WERI-Rb-1 (cell line): ENCODE results near the gene TANK.
"Not testable (repeated sequence)": the region's sequence is repeated elsewhere in the genome, so short reads cannot be mapped to it uniquely, and the experiment has no call there.

Source experiments
- DNase-seq: peaks from one replicate; pipeline ENCODE4 v3.0.0-alpha.2; 2020
- H3K27ac ChIP-seq: fragments of 250-450 bp; sonication (Bioruptor Pico); 2 replicates; pipeline ENCODE4 v1.5.1; 2020; ENCODE audit warnings: mild to moderate bottlenecking, moderate library complexity
- H3K27me3 ChIP-seq: fragments of 250-450 bp; sonication (Bioruptor Pico); 2 replicates; pipeline ENCODE4 v1.5.1; 2021; ENCODE audit warnings: mild to moderate bottlenecking, low read depth, moderate library complexity; ENCODE audit not compliant: insufficient read depth, severe bottlenecking
- H3K36me3 ChIP-seq: fragments of 250-450 bp; sonication (Bioruptor Pico); 2 replicates; pipeline ENCODE4 v1.5.1; 2020; ENCODE audit warnings: mild to moderate bottlenecking, moderate library complexity
- H3K4me3 ChIP-seq: 2 replicates; pipeline ENCODE4 v1.5.1; 2011; ENCODE audit warnings: low read depth, mild to moderate bottlenecking, control low read depth, low read length
- H3K9me3 ChIP-seq: fragments of 250-450 bp; sonication (Bioruptor Pico); 2 replicates; pipeline ENCODE4 v1.5.1; 2021; ENCODE audit warnings: mild to moderate bottlenecking, moderate library complexity; ENCODE audit not compliant: severe bottlenecking
- CTCF ChIP-seq: IDR thresholded peaks from 2 replicates; pipeline ENCODE4 v1.5.1; 2011; ENCODE audit warnings: low read depth, mild to moderate bottlenecking, control low read depth, inconsistent platforms, low read length

Gene TANK

GRCh38 chr2:161131074-161131680, 29.1 kb upstream of the TANK start:
- DNase-seq, result no peak
- H3K27ac ChIP-seq, result no peak overlapping the region
- no peak overlapping the region for H3K4me3 ChIP-seq
- no peaks in the 10 kb centered on the region for H3K27me3 ChIP-seq
- TF ChIP-seq CTCF, result no peak
- H3K36me3 ChIP-seq, result no peaks in the 10 kb centered on the region
- no peaks in the 10 kb centered on the region for H3K9me3 ChIP-seq

- Histone ChIP-seq H3K4me3 (no peak overlapping the region), H3K27ac (no peak overlapping the region), H3K27me3 (no peaks in the 10 kb centered on the region), H3K9me3 (no peaks in the 10 kb centered on the region), H3K36me3 (no peaks in the 10 kb centered on the region)
- no peak for DNase-seq
- no peak for TF ChIP-seq CTCF
These were observed 28.4 kb upstream of the TANK start for GRCh38 chr2:161131804-161132203.

- not testable (repeated sequence) for DNase-seq, H3K27ac ChIP-seq, H3K27me3 ChIP-seq, H3K36me3 ChIP-seq, H3K4me3 ChIP-seq, H3K9me3 ChIP-seq
These were observed 27.8 kb upstream of the TANK start for GRCh38 chr2:161132384-161132783.

GRCh38 chr2:161133366-161133765, 26.9 kb upstream of the TANK start:
- no peak for DNase-seq
- no peak for TF ChIP-seq CTCF
- no peaks in the 10 kb centered on the region for H3K36me3 ChIP-seq
- no peak overlapping the region for H3K4me3 ChIP-seq
- H3K9me3 ChIP-seq, result no peaks in the 10 kb centered on the region
- H3K27me3 ChIP-seq, result no peaks in the 10 kb centered on the region
- no peak overlapping the region for H3K27ac ChIP-seq

GRCh38 chr2:161134547-161135518, 25.4 kb upstream of the TANK start:
- H3K4me3 ChIP-seq, result no peak overlapping the region
- no peak overlapping the region for H3K27ac ChIP-seq
- H3K36me3 ChIP-seq, result no peaks in the 10 kb centered on the region
- no peaks in the 10 kb centered on the region for H3K27me3 ChIP-seq
- no peak for TF ChIP-seq CTCF
- no peaks in the 10 kb centered on the region for H3K9me3 ChIP-seq
- no peak for DNase-seq

- Histone ChIP-seq H3K27me3 (no peaks in the 10 kb centered on the region), H3K9me3 (no peaks in the 10 kb centered on the region), H3K36me3 (no peaks in the 10 kb centered on the region), H3K4me3 (no peak overlapping the region), H3K27ac (no peak overlapping the region)
- TF ChIP-seq CTCF, result no peak
- DNase-seq, result no peak
These were observed 24.2 kb upstream of the TANK start for GRCh38 chr2:161135951-161136593.
